ENCODE measurements around the gene TUBA4B.
"Not testable (repeated sequence)": the region's sequence is repeated elsewhere in the genome, so short reads cannot be mapped to it uniquely, and the experiment has no call there.

The TUBA4B gene

DNA sequence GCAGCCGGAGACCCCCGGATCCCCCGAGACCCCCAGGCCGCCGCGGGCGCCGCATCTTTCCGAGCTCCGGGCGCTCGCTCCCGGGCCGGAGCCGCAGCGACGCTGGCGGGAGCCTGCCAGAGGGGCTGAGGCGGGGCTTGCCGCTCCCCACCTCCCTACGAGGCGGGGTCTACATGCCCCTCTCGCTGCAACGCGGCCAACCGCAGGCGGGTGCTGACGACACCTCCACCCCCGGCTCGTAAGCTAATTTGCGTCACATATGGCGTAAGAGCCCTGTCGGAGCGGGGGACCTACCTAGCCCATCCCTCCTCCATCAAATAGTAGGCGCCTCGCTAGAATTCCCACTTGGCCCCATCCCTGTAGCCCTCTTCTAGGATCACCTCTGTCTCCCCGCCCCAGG lies 56.2 kb downstream of the TUBA4B start, which contains the start of gene PTPRN:
PTPRN (minus strand) TSS at position 124 of the 400 bp plus-strand sequence; CDS start at position 55, 69 bp downstream.
- TF ChIP-seq, protein P1, sequence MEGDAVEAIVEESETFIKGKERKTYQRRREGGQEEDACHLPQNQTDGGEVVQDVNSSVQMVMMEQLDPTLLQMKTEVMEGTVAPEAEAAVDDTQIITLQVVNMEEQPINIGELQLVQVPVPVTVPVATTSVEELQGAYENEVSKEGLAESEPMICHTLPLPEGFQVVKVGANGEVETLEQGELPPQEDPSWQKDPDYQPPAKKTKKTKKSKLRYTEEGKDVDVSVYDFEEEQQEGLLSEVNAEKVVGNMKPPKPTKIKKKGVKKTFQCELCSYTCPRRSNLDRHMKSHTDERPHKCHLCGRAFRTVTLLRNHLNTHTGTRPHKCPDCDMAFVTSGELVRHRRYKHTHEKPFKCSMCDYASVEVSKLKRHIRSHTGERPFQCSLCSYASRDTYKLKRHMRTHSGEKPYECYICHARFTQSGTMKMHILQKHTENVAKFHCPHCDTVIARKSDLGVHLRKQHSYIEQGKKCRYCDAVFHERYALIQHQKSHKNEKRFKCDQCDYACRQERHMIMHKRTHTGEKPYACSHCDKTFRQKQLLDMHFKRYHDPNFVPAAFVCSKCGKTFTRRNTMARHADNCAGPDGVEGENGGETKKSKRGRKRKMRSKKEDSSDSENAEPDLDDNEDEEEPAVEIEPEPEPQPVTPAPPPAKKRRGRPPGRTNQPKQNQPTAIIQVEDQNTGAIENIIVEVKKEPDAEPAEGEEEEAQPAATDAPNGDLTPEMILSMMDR (IDR thresholded peaks at IDR 0.05; ENCODE audit: control insufficient read depth, extremely low read depth, insufficient read depth) = no peak
- DNase-seq (ENCODE audit: low read depth) = no peak
- no peak within 1 kb of the TSS for H3K4me3 ChIP-seq (ENCODE audit: low read depth, low read length)

DNA sequence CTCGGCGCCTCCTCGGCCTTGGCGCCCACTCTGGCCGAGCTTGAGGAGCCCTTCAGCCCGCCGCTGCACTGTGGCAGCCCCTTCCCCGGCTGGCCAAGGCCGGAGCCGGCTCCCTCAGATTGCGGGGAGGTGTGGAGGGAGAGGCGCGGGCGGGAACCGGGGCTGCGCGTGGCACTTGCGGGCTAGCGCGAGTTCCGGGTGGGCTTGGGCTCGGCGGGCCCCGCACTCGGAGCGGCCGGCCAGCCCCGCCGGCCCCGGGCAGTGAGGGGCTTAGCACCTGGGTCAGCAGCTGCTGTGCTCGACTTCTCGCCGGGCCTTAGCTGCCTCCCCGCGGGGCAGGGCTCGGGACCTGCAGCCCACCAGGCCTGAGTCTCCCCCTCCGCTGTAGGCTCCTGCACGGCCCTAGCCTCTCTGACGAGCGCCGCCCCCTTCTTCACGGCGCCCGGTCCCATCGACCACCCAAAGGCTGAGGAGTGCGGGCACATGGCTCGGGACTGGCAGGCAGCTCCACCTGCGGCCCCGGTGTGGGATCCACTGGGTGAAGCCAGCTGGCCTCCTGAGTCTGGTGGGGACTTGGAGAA lies 59.7 kb downstream of the TUBA4B start:
- not testable (repeated sequence) for H3K4me3 ChIP-seq (ENCODE audit: low read depth, low read length); DNase-seq (ENCODE audit: low read depth)

DNA sequence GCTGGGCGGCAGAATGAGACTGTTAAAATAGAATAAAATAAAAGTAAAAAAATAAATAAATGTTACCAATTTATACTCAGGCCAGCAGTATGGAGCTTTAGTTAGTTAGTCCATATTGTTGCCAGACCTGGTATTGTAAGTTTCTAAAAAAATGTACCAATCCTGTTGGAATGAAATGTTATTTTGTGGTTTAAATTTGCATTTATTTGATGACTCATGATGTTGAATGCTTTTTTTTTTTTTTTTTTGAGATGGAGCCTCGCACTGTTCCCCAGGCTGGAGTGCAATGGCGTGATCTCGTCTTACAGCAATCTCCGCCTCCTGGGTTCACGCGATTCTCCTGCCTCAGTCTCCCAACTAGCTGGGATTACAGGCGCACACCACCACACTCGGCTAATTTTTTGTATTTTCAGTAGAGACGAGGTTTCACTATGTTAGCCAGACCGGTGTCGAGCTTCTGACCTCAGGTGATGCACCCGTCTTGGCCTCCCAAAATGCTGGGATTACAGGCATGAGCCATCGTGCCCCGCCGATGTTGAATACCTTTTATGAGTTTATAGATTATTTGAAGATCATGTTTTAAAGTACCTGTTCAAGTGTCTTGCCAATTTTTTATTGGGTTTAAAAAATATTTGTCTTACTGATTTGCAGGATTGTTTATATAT lies 61.9 kb downstream of the TUBA4B start:
- TF ChIP-seq, protein P1 (IDR thresholded peaks at IDR 0.05; ENCODE audit: control insufficient read depth, extremely low read depth, insufficient read depth) = no peak
- H3K4me3 ChIP-seq (ENCODE audit: low read depth, low read length) = no peak overlapping the region
- no peak for DNase-seq (ENCODE audit: low read depth)
